Stomach smooth muscle (tissue), 2 donors: ENCODE results near the gene ROS1.

Experiments
- H3K27ac ChIP-seq: one replicate; pipeline ENCODE4 v1.7.0; 2013; ENCODE audit warnings: mild to moderate bottlenecking, low read length, inconsistent platforms
- H3K27me3 ChIP-seq, 2 donors: one replicate each; pipeline ENCODE4 v1.7.0; 2013; ENCODE audit warnings: low read length in 2 of 2; ENCODE audit not compliant: insufficient read depth in 2 of 2, control insufficient read depth in 1 of 2
- H3K36me3 ChIP-seq, 2 donors: one replicate each; pipeline ENCODE4 v1.7.0; 2013; ENCODE audit warnings: low read length in 2 of 2; ENCODE audit not compliant: control insufficient read depth in 2 of 2, insufficient read depth in 2 of 2
- H3K4me1 ChIP-seq: one replicate; pipeline ENCODE4 v1.7.0; 2013; ENCODE audit warnings: low read length; ENCODE audit not compliant: control insufficient read depth, insufficient read depth
- H3K4me3 ChIP-seq, 2 donors: one replicate each; pipeline ENCODE4 v1.7.0; 2013; ENCODE audit warnings: low read length in 2 of 2
- H3K9ac ChIP-seq, 2 donors: one replicate each; pipeline ENCODE4 v1.7.0; 2013; ENCODE audit warnings: low read length in 2 of 2, mild to moderate bottlenecking in 1 of 2
- H3K9me3 ChIP-seq, 2 donors: one replicate each; pipeline ENCODE4 v1.7.0; 2013; ENCODE audit warnings: low read length in 2 of 2; ENCODE audit not compliant: control insufficient read depth in 2 of 2
- donor health status: healthy.
- donor health status: Pancreatic carcinoma.

Gene ROS1

GRCh38 chr6:117401799-117402198 lies 23.9 kb downstream of the ROS1 start:
- Histone ChIP-seq H3K27me3 (no peaks in the 10 kb centered on the region), H3K27ac (no peak overlapping the region), H3K9ac (no peak overlapping the region), H3K4me1 (no peaks in the 10 kb centered on the region), H3K9me3 (no peaks in the 10 kb centered on the region), H3K4me3 (no peak overlapping the region), H3K36me3 (no peaks in the 10 kb centered on the region)

- Histone ChIP-seq H3K27ac (no peak overlapping the region), H3K9ac (no peak overlapping the region), H3K27me3 (no peaks in the 10 kb centered on the region), H3K36me3 (no peaks in the 10 kb centered on the region), H3K4me3 (no peak overlapping the region), H3K9me3 (no peaks in the 10 kb centered on the region), H3K4me1 (peaks cover 4% of the 10 kb centered on the region)
These were observed 25.8 kb downstream of the ROS1 start for GRCh38 chr6:117399924-117400323.

- H3K36me3 ChIP-seq = no peaks in the 10 kb centered on the region
- H3K27ac ChIP-seq = no peak overlapping the region
- H3K4me3 ChIP-seq = no peak overlapping the region
- H3K9me3 ChIP-seq = no peaks in the 10 kb centered on the region
- peaks cover 4% of the 10 kb centered on the region for H3K4me1 ChIP-seq
- no peak overlapping the region for H3K9ac ChIP-seq
- no peaks in the 10 kb centered on the region for H3K27me3 ChIP-seq
These were observed 26.6 kb downstream of the ROS1 start for GRCh38 chr6:117399126-117399525.

GRCh38 chr6:117397536-117398227 lies 28.1 kb downstream of the ROS1 start:
- Histone ChIP-seq H3K27me3 (no peaks in the 10 kb centered on the region), H3K9ac (no peak overlapping the region), H3K4me3 (no peak overlapping the region), H3K27ac (no peak overlapping the region), H3K4me1 (peaks cover 4% of the 10 kb centered on the region), H3K36me3 (no peaks in the 10 kb centered on the region), H3K9me3 (no peaks in the 10 kb centered on the region)

GRCh38 chr6:117396228-117396627 lies 29.5 kb downstream of the ROS1 start:
- H3K27ac ChIP-seq = no peak overlapping the region
- H3K9me3 ChIP-seq = no peaks in the 10 kb centered on the region
- H3K36me3 ChIP-seq = no peaks in the 10 kb centered on the region
- H3K4me1 ChIP-seq = peaks cover 4% of the 10 kb centered on the region
- no peak overlapping the region for H3K9ac ChIP-seq
- no peak overlapping the region for H3K4me3 ChIP-seq
- no peaks in the 10 kb centered on the region for H3K27me3 ChIP-seq

GRCh38 chr6:117395164-117395563 lies 30.6 kb downstream of the ROS1 start:
- Histone ChIP-seq H3K4me3 (no peak overlapping the region), H3K9me3 (no peaks in the 10 kb centered on the region)

GRCh38 chr6:117393045-117393444 lies 32.7 kb downstream of the ROS1 start:
- Histone ChIP-seq H3K27me3 (no peaks in the 10 kb centered on the region), H3K36me3 (no peaks in the 10 kb centered on the region), H3K4me1 (peaks cover 4% of the 10 kb centered on the region), H3K9ac (no peak overlapping the region), H3K9me3 (no peaks in the 10 kb centered on the region), H3K27ac (no peak overlapping the region), H3K4me3 (no peak overlapping the region)

More at GRCh38 chr6:117395164-117395563, 30.6 kb downstream of the ROS1 start:
- Histone ChIP-seq H3K27ac (no peak overlapping the region), H3K9ac (no peak overlapping the region), H3K4me1 (peaks cover 4% of the 10 kb centered on the region), H3K27me3 (no peaks in the 10 kb centered on the region), H3K36me3 (no peaks in the 10 kb centered on the region)

GRCh38 chr6:117391874-117392583 lies 33.7 kb downstream of the ROS1 start:
- Histone ChIP-seq H3K4me3 (no peak overlapping the region), H3K4me1 (peaks cover 4% of the 10 kb centered on the region), H3K36me3 (no peaks in the 10 kb centered on the region), H3K27ac (no peak overlapping the region), H3K27me3 (no peaks in the 10 kb centered on the region), H3K9ac (no peak overlapping the region), H3K9me3 (no peaks in the 10 kb centered on the region)

GRCh38 chr6:117389227-117390057 lies 36.3 kb downstream of the ROS1 start:
- H3K27me3 ChIP-seq = no peaks in the 10 kb centered on the region
- no peaks in the 10 kb centered on the region for H3K4me1 ChIP-seq
- no peaks in the 10 kb centered on the region for H3K36me3 ChIP-seq
- no peak overlapping the region for H3K27ac ChIP-seq
- H3K9me3 ChIP-seq = no peaks in the 10 kb centered on the region
- H3K4me3 ChIP-seq = no peak overlapping the region
- no peak overlapping the region for H3K9ac ChIP-seq

GRCh38 chr6:117387454-117387974 lies 38.2 kb downstream of the ROS1 start:
- Histone ChIP-seq H3K4me1 (no peaks in the 10 kb centered on the region), H3K9me3 (no peaks in the 10 kb centered on the region), H3K9ac (no peak overlapping the region), H3K4me3 (no peak overlapping the region), H3K36me3 (no peaks in the 10 kb centered on the region), H3K27me3 (no peaks in the 10 kb centered on the region), H3K27ac (no peak overlapping the region)
